HG03521 (cell line): ENCODE data around the gene UNKL.
A peak's percentile ranks its signal among the peaks of the same experiment; 100 is the strongest.

Experiments
- ATAC-seq: cut with Tn5 transposase; IDR thresholded peaks from one replicate; pipeline ENCODE4 v1.9.1; 2021; ENCODE audit warnings: mild to moderate bottlenecking, moderate library complexity; ENCODE audit not compliant: unreplicated experiment

Gene UNKL

DNA sequence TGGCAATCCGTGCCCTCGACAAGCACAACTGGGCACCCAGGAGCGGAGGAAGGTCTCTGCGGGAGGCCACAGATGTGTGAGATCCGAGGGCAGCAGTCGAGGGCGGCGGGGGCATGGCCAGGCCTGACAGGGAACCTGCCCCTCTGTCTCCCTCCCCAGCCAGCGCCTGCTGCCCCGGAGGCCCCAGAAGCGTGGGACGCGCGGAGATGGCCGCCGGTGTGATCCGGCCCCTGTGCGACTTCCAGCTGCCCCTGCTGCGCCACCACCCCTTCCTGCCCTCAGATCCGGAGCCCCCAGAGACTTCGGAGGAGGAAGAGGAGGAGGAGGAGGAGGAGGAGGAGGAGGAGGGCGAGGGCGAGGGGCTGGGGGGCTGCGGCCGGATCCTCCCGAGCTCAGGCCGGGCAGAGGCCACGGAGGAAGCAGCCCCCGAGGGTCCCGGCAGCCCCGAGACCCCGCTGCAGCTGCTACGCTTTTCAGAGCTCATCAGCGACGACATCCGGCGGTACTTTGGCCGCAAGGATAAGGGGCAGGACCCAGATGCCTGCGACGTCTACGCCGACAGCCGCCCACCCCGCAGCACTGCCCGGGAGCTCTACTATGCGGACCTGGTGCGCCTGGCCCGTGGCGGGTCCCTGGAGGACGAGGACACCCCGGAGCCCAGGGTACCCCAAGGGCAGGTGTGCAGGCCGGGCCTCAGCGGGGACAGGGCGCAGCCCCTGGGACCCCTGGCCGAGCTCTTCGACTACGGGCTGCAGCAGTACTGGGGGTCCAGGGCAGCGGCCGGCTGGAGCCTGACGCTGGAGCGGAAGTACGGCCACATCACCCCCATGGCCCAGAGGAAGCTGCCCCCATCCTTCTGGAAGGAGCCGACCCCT, 18.1 kb upstream of the UNKL start:
- no peak for ATAC-seq

DNA sequence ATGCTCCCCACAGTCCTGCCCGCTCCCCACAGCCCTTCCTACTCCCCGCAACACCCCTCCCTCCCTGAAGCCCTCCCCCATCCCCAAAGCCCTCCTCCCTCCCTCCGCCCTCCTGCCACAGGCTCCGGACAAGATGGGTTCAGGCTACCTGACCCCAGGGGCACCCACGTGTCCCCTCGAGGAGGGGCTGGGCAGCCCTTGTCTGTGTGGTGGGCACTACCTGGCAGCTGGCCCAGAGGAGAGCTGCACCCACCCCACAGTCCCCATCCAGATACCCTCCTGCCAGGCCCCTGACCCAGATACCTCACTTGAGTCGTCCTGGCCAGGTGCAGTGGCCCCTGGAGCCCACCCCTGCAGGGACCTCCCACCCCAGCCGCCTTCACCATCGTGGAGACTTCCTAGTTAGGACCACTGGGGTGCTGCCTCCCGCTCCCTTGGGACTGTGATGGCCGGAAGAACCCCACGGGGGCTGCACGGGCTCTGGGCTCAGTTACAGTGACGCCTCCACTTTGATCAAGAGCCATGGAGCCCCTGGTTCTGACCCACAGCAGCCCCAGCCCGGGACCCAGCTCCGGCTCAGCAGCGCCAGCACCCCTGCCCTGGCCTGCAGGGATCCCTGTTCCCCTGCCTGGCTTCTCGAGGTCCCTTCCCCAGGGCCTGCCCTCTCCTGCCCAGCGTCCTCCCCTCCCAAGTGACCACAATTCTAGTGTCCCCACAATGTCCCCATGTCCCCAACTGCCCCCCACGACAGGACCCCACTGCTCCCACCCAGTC, 17.2 kb upstream of the UNKL start:
- no peak for ATAC-seq

DNA sequence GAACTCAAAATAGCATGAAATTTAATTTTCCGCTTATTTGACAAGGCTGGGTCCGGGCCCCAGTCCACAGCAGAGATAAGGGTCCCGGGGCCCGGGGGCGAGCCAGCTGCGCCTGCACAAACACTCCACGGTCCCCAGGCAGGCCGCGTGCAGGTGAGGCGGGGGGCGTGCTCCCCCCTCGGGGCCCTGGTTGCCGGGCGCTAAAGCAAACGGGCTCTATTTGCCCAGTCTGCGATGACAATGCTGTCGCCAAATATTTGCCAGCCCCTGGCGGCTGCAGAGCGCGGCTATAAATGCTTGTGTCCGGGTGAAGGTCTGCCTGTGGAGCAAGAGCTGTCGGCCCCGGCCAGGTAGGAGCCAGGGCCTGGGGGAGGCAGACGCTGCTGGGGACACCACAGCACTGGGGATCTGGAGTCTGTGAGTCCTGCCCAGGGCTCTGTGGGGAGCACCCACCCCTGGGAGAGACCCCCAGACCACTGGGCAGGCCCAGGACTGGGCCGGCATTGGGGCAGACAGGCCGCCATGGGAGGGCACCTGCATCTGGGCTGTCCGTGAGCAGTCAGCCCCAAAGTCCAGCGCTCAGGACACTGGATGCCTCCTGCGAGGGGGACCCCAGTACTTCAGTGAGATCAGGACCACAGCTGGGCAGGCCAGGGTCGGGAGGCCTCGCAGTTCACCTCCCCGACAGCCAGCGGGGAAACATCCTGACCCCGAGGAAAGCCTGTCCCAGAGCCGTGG, 16.4 kb upstream of the UNKL start, which contains the start of gene PERCC1:
PERCC1 (plus strand) TSS at position 320 of the 738 bp plus-strand sequence. CDS start 1,516 bp downstream, outside the sequence.
- no peak for ATAC-seq

DNA sequence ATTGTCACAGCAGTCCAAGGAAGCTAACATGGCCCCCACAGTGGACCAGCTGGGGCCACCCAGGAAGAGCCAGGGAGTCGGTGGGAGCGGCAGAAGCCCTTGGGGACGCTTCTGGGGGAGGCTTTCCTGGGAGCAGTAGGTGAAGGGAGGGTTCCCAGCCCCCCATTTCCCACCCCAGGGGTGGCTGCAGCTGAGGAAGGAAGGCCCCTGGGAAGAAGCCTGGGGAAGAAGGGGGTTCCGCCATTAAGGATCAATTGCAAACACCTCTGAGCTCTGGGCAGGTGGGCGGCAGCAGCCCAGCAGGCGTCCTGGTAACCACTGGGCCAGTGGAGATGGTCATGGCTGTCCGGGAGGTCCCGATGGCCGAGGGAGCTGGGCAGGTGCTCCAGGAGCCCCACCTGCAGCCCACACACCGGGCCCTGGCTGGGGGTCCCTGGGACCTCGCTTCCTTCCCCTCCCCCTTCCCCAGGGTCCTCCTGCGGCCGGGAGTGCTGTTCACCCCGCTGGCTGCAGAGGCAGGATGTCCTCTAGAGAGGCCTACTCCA, 15.8 kb upstream of the UNKL start:
- ATAC-seq: no peak

DNA sequence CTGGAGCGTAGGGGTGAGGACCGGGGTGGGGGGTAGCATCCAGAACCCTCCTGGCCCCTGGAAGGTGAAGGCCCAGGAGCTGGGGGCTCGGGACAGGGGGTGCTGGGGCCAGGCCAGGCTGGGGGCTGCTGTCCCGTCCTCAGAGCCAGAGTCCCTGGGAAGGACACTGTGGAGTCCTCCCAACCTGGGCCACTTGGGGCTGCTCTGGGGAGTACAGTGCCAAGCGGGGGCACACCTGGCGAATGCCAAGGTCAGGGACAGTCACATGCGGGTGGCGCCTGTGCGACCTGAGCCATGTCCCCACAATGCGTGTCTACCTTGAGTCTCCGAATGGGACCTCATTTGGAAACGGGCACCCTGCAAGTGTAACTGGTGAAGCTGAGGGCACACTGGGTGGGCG, 15.1 kb upstream of the UNKL start:
- ATAC-seq: no peak

GRCh38 chr16:1429012-1429411, 14.5 kb upstream of the UNKL start:
- ATAC-seq: no peak

GRCh38 chr16:1428511-1428910, 14.0 kb upstream of the UNKL start:
- no peak for ATAC-seq

DNA sequence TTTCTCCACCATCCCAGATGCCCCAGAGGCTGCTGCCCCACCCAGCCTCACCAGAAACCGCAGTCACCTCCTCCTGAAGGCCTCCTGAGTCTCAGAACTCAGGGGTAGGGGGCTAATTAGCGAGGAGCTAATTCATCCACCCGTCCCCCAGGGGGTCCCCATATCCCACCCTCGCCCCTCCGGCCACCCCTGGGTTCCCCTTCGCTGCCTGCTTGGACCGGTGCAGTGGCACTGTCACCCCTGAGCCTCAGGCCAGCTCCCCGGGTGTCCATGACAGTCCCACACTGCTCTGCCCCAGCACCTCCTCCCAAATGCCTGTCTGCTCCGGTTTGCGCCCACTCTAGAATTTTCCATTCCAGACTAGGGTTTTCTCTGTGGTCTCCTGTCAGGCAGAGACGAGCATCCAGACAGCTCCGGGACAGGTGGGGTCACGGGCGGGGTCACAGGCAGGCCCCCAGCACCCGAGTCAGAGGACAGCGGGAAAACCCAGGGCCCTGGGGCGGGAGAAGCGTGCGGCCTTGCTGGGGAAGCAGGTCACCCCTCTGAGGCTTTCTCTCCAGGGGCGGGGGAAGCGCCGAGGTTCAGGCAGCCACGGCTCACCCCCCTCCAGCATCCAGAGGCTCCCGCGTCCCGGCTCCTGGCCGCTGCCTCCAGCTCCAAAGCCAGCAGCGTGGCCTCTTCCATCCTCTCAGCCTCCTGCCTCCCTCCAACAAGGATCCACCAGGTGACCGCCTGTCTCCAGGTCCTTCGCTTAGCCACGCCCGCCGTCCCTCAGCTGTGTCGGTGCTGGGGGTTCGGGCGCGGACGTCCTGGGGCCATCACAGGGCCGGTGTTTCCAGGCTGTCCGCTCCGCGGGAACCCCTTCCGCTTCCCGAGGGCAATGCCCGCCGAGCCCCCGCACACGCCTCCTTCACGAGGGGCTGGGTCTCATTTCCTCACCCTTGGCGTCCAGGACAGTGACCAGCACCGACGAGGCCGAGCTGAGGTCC, 13.3 kb upstream of the UNKL start:
- no peak for ATAC-seq

DNA sequence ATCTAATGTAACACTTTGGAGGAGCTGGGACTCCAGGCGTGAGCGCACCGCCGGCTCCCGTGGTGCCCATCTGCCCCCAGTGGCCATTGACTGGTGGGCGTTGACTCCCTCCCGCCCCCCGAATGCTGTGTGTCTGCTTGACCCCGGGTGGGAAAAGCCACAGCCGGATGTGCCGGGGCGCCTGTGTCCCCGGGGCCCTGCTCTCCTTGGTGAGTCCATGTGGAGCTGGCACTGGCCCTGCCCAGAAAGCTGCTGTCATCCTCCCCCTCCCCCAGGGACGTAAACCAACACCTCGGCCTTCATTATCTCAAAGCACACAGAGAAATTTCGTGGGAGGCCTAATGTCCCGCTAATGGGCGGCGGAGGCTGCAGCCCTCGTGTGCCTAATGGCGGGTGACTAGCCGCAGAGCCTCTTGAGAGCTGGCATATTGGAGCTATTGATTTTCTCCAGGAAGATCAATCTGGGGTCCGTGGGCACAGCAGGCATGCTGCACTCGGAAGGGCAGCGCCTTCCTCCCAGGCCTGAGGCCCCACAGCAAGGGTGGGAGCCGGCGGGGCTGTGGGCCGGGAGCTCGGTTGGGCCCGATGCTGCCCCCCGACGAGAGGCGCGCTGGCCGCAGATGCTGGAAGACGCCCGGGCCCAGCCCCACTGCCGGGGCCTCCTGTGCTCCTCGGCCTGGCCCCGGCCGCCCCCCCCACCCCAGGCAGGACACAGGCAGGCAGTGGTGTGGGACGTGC, 12.4 kb upstream of the UNKL start:
- no peak for ATAC-seq

DNA sequence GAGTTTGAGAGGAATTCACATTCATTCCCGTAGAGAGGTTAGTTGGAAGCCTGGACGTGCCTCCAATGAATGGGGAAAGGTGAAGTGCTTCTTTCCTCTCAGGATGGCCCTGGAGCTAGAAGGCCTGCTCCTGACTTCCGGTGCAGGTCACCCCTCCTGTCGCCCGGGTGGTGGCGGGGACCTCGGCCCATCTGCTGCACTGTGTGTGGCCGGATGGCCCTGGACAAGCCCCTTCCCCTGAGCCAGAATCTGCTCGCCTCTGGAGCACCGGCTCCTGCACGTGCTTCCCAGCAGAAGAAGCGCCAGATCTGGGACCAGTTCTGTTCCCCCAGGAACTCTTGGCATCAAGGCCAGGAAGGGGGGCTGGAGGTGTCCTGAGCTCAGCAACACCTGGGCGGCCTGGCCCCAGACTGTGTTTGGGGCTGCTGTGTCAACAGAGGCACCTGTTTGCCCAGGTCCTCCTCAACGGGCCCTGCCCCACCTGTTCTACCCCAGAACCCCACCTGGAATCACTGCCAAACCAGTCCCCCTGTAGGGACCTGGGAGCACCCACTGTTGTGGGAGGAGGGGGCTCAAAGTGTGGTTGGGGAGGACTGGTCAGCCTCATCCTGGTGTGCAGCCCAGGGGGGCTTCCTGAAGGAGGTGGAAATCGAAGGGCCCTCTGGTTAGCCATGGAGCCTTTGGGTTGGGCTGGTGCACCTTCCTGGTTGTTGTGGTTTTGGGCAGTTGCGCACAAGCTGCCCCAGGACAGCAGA, 11.3 kb upstream of the UNKL start:
- ATAC-seq: no peak

DNA sequence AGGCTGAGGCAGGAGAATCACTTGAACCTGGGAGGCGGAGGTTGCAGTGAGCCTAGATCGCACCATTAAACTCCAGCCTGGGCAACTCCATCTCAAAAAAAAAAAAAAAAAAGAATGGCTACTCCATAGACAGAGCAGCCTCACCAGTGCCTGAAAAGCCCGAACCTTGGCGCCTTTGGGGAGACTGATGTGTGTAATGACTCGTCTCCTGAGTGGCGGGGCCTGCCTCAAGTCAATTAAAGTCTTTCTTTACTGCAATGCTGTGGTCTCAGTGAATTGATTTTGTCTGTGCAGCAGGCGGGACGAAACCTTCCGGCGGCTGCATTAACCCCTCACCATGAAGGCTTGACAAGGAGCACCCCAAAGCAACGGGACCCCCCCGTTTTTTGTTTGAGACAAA, 9.5 kb upstream of the UNKL start:
- ATAC-seq: no peak

- no peak for ATAC-seq
These were observed 7.6 kb upstream of the UNKL start for GRCh38 chr16:1422076-1422475.

DNA sequence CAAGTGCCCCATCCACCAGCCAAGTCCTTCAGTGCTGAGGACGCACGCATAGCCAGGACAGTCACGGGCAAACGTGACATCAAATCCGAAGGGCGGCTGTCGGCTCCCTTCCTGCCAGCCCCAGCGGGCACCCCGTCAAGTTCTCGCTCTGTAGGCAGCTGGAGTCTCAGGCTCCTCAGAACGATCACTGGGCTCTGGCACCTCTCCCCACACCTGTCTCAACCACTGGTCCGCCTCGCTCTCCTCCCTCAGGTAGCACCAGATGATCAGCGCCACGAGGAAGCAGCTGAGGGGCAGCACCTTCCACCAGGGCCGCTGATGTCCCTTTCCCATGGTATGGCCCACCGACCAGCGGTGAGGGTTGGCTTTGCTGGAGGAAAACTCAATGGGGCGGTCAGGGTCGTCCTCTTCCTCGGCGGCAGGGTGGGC, 5.6 kb upstream of the UNKL start:
- no peak for ATAC-seq

DNA sequence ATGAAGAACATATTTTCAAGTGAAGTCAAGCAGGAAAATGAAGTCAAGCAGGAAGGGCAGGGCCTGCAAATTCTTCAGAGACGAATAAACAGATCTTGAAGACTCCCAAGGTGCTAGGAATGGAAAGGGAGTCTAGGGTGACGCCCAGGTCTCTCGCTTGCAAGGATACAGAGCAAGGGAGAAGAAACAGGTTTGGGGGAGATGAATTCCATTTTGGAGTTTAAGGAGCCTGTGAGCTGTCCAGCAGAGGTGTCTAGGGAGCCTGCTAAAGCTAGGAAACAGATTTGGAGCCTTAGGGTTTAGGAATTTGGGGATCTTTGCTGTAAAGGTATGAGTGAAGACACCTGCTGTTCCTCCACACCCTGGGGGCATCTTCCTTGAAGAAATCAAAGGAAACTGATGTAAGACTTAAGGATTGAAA, 2.0 kb upstream of the UNKL start:
- no peak for ATAC-seq

DNA sequence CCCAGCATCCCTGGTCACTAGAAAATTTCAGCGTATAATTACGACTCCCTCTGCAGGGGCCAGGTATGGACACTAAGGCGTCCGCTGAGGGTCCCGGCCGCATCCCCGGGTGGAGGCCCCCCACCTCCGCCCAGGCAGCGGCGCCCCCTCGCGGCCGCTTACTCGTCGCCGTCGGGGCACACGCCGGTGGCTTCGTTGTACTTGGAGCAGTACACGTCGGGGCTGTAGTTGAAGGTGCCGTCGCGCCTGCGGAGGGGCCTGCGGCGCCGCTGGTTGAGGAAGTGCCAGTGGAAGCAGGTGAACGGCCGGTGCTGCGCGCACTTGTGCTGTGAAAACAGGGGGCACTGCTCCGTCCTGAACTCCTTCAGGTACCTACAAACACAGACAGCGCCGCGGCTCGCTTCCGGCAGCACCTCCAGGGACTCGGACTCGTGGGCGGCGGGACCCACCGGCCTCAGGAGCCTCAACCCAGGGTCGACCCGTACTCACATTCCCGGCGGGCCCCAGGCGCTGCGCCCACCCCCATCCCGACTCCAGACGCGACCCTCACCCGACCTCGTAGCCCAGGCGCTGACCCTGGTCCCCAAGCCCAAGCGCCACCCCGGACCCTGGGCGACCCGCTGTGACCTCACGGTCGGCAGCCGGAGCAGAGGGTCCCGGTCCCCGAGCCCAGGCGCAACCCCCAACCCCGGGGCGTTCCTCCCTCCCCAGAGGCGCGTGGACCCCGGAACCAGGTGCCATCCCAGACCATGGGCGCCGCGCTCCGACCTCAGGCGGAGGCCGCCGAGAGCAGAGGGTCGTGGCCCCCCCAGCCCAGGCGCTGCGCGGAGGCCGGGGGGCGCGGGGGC, 596 bp downstream of the UNKL start:
- ATAC-seq: peak; percentile 39

- ATAC-seq: no peak
These were observed 1.7 kb downstream of the UNKL start for GRCh38 chr16:1412847-1413246.

DNA sequence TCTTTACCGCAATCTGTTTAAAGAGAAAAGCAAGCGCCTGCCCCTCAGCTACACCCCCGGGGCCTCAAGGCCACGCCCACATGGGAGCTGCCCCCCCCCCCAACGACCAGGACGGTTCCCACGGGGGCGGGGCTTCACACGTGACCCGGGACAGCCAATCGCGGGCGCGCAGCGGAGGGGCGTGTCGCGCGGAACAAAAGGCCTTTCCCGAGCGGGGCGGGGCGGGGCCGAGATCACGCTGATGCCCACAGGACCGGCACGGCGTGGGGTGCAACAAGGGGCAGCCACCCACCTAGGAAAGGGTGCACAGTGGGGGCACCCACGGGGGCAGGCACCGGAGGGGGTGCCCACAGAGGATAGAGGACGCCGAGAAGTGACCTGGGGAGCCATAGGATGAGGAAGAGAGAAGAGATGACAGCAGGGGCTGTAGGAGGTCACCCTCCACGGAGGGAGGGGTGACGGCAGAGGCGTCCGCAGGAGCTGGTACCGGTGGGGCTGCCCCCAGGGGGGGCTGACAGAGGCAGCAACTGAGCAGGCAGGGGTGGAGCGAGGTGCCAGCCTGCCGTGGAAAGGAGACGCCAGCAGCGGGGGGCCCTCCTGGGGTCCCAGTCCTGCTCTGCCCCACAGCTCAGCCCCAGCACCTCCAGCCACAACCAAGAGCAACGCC, 6.2 kb downstream of the UNKL start:
- peak; percentile 85 for ATAC-seq
